ENCODE data around the gene OR56B4. TPM values are rescaled to one million over a fixed set of nuclear protein-coding genes. Genes with fewer than 3 reads are reported as not detected.

Gene OR56B4
- total RNA-seq, 4 donors from 2014 or later: not detected

DNA sequence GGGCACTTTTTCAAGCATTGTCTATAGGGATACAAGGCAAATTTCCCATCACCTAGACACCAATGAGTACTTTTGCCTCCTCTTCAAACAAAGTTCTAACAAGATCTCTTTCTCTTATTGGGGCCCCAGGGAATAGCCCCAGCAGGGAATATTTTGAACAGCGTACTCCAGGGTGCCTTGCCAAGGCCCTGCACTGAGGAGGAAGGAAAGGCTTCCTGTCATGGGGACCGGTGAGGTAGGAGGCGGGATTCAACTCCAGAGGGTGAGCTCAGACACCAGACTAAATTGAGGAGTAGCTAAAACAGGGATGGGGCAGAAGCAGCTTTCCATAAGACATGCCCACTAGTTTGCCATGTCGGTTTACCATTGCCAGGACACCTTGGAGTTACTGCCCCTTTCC lies 28.0 kb upstream of the OR56B4 start:
- no peak for DNase-seq
- WGBS, 2 donors: 71 to 76% methylated on average over 4 of the region's 4 CpGs
- H3K4me1 ChIP-seq: no peaks in the 10 kb centered on the region
- H3K27me3 ChIP-seq: no peaks in the 10 kb centered on the region
- no peaks in the 10 kb centered on the region for H3K36me3 ChIP-seq
- H3K4me3 ChIP-seq (replicated peaks in 1 of 3): no peak overlapping the region
- TF ChIP-seq POLR2A (IDR thresholded peaks at IDR 0.05): no peak
- TF ChIP-seq, protein P1, sequence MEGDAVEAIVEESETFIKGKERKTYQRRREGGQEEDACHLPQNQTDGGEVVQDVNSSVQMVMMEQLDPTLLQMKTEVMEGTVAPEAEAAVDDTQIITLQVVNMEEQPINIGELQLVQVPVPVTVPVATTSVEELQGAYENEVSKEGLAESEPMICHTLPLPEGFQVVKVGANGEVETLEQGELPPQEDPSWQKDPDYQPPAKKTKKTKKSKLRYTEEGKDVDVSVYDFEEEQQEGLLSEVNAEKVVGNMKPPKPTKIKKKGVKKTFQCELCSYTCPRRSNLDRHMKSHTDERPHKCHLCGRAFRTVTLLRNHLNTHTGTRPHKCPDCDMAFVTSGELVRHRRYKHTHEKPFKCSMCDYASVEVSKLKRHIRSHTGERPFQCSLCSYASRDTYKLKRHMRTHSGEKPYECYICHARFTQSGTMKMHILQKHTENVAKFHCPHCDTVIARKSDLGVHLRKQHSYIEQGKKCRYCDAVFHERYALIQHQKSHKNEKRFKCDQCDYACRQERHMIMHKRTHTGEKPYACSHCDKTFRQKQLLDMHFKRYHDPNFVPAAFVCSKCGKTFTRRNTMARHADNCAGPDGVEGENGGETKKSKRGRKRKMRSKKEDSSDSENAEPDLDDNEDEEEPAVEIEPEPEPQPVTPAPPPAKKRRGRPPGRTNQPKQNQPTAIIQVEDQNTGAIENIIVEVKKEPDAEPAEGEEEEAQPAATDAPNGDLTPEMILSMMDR (IDR thresholded peaks at IDR 0.05): no peak
- no peaks in the 10 kb centered on the region for H3K9me3 ChIP-seq
- no peak overlapping the region for H3K27ac ChIP-seq
- intact Hi-C loops (cut with DNase I): no loop called here

DNA sequence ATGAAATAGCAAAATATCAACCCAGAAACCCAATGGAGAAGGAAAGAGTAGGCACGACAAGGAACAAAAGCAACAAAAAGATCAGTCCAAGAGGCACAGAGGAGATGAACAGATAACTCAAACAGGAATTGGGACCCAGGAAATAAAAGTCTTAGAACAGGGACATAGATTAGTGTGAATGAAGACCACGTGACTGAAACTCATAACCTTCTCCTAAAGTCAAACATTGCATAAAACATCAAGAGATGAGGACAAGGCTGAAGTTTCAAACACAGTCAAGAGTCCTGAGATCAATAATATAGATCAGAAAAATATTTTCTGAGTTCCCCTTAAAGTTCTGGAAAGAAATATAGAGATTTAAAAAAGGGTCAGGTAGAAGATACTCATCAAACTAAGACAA lies 24.4 kb upstream of the OR56B4 start:
- WGBS, 2 donors: 68 to 75% methylated on average over 2 of the region's 2 CpGs
- intact Hi-C loops (cut with DNase I): no loop called here
- Histone ChIP-seq H3K9me3 (no peaks in the 10 kb centered on the region), H3K4me3 (replicated peaks in 1 of 3) (no peak overlapping the region), H3K4me1 (no peaks in the 10 kb centered on the region), H3K27ac (no peak overlapping the region), H3K27me3 (no peaks in the 10 kb centered on the region), H3K36me3 (no peaks in the 10 kb centered on the region)
- no peak for DNase-seq
- TF ChIP-seq, protein P1 (IDR thresholded peaks at IDR 0.05): no peak
- no peak for TF ChIP-seq POLR2A (IDR thresholded peaks at IDR 0.05)

DNA sequence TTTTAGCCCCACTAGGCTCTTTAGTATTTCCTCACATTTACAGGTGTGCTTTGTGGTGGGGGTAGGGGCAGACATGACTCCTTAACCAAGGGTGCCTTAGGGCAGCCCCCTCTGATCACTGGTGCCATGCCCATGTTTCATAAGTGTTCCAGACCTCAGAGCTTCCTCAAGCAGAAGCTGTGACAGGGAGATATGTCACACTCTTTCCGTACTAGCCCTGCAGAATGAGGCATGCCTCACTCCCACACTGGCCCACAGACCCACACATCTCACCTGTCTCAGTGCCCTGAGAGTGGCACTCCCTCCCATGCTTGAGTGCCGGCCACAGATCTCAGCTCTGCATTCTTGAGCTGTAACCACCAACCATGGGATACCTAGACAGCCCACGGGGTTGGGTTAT lies 22.9 kb upstream of the OR56B4 start:
- no peak overlapping the region for H3K4me3 ChIP-seq (replicated peaks in 1 of 3)
- TF ChIP-seq POLR2A (IDR thresholded peaks at IDR 0.05): no peak
- H3K27ac ChIP-seq: no peak overlapping the region
- 77 to 84% methylated on average over 3 of the region's 3 CpGs for WGBS, 2 donors
- no peaks in the 10 kb centered on the region for H3K27me3 ChIP-seq
- H3K9me3 ChIP-seq: no peaks in the 10 kb centered on the region
- intact Hi-C loops (cut with DNase I): no loop called here
- no peaks in the 10 kb centered on the region for H3K36me3 ChIP-seq
- H3K4me1 ChIP-seq: no peaks in the 10 kb centered on the region
- DNase-seq: no peak

DNA sequence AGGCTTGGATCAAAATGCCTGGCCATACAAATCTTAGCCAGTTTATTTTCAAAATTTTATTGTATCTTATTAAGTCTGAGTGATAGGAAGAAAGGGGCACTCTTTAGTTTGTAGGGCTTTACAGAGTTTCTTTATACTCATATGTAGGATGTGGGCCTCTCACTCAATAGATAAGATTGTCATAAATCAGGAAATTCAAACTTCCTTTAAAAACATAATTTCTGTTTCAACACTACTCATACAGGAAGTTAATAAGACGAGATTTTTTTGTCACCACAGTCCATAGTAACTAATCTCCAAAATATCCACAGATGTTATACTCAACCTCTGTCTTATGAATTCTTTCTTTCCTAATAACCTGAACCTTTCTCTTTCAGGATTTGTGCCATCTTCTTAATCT lies 13.3 kb upstream of the OR56B4 start:
- Histone ChIP-seq H3K27ac (no peak overlapping the region), H3K4me3 (replicated peaks in 1 of 3) (no peak overlapping the region), H3K27me3 (no peaks in the 10 kb centered on the region), H3K4me1 (no peaks in the 10 kb centered on the region), H3K9me3 (no peaks in the 10 kb centered on the region), H3K36me3 (no peaks in the 10 kb centered on the region)
- TF ChIP-seq, protein P1 (IDR thresholded peaks at IDR 0.05): no peak
- no peak for TF ChIP-seq POLR2A (IDR thresholded peaks at IDR 0.05)
- DNase-seq: no peak
- intact Hi-C loops (cut with DNase I): no loop called here
- WGBS, 2 donors: 38 to 48% methylated on average over 1 of the region's 1 CpG

DNA sequence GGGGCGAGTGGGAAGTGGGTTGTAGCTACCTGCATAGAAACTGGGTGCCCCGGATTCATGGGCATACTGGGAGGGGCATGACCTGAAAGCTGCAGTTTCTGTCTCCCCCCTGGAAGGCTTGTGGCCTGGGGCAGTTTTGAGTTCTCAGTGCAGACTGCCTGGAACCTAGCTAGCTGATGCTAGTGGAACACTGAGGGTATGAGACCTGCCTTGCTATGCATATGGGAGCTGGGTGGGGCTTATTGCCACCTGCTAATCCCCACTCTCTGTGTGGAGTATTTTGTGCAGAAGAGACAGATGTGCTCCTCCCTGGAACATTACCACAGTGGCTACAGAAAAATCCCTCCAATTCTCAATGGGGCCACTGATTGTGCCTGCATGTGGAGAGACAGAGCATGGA lies 11.7 kb upstream of the OR56B4 start:
- no peak for DNase-seq
- WGBS, 2 donors: 90% methylated on average over 2 of the region's 2 CpGs
- intact Hi-C loops (cut with DNase I): no loop called here

More for the DNA sequence above, 11.7 kb upstream of the OR56B4 start:
- H3K4me3 ChIP-seq (replicated peaks in 1 of 3): no peak overlapping the region
- TF ChIP-seq POLR2A (IDR thresholded peaks at IDR 0.05): no peak
- TF ChIP-seq, protein P1 (IDR thresholded peaks at IDR 0.05): no peak
- H3K4me1 ChIP-seq: no peaks in the 10 kb centered on the region
- no peaks in the 10 kb centered on the region for H3K36me3 ChIP-seq
- no peaks in the 10 kb centered on the region for H3K27me3 ChIP-seq
- H3K27ac ChIP-seq: no peak overlapping the region
- no peaks in the 10 kb centered on the region for H3K9me3 ChIP-seq
